Keratinocyte (primary cell): ENCODE results near the gene TBC1D22B. TPM values are rescaled to one million over a fixed set of nuclear protein-coding genes. Genes with fewer than 3 reads are reported as not detected.
"Not testable (repeated sequence)": the region's sequence is repeated elsewhere in the genome, so short reads cannot be mapped to it uniquely, and the experiment has no call there.

Experiments
- DNase-seq: peaks from one replicate; pipeline ENCODE4 v3.0.0-alpha.2; 2011; ENCODE audit warnings: low read depth, missing footprints, low spot score
- FAIRE-seq: peaks from 2 replicates; lab custom pipeline; 2011; peaks lifted over from hg19 to GRCh38; lab: Jason Lieb, UNC
- H2AFZ ChIP-seq: 2 replicates; pipeline ENCODE4 v1.6.0; 2012; ENCODE audit warnings: low read length, control low read depth, inconsistent platforms; ENCODE audit not compliant: control insufficient read depth
- H3K27ac ChIP-seq: 2 replicates; pipeline ENCODE4 v1.5.1; 2011; ENCODE audit warnings: low read length; ENCODE audit not compliant: control insufficient read depth, insufficient read depth
- H3K27me3 ChIP-seq: 3 replicates; pipeline ENCODE4 v1.6.0; 2011; ENCODE audit warnings: low read length; ENCODE audit not compliant: control insufficient read depth, insufficient read depth; ENCODE audit errors: extremely low read depth
- H3K36me3 ChIP-seq, 2 experiments: 2 replicates in 1 of 2; 3 replicates in 1 of 2; pipeline ENCODE4 v1.5.1; 2011; ENCODE audit warnings: low read length in 2 of 2, mild to moderate bottlenecking in 1 of 2; ENCODE audit not compliant: control insufficient read depth in 2 of 2, insufficient read depth in 2 of 2; ENCODE audit errors: extremely low read depth in 1 of 2
- H3K4me1 ChIP-seq: 3 replicates; pipeline ENCODE4 v1.5.1; 2011; ENCODE audit warnings: low read length; ENCODE audit not compliant: control insufficient read depth, insufficient read depth; ENCODE audit errors: extremely low read depth
- H3K4me2 ChIP-seq: 3 replicates; pipeline ENCODE4 v1.6.0; 2011; ENCODE audit warnings: low read depth, low read length; ENCODE audit not compliant: control insufficient read depth, insufficient read depth; ENCODE audit errors: extremely low read depth
- H3K4me3 ChIP-seq, 3 experiments: fragments of 200-600 bp in 1 of 3; sonication (generic) in 1 of 3; 2 replicates in 2 of 3; 3 replicates in 1 of 3; pipeline ENCODE4 v1.5.1; 2011 to 2016; ENCODE audit warnings: low read length in 3 of 3, mild to moderate bottlenecking in 3 of 3, control low read depth in 2 of 3, inconsistent platforms in 1 of 3, low read depth in 1 of 3, mixed read lengths in 1 of 3, mixed run types in 1 of 3, moderate library complexity in 1 of 3; ENCODE audit not compliant: control insufficient read depth in 2 of 3, insufficient read depth in 2 of 3; ENCODE audit errors: extremely low read depth in 1 of 3
- H3K79me2 ChIP-seq: 2 replicates; pipeline ENCODE4 v1.6.0; 2012; ENCODE audit warnings: low read length; ENCODE audit not compliant: control insufficient read depth, insufficient read depth
- H3K9ac ChIP-seq: 3 replicates; pipeline ENCODE4 v1.6.0; 2011; ENCODE audit warnings: low read length; ENCODE audit not compliant: control insufficient read depth, insufficient read depth; ENCODE audit errors: extremely low read depth
- H3K9me1 ChIP-seq: 3 replicates; pipeline ENCODE4 v1.6.0; 2011; ENCODE audit warnings: low read length; ENCODE audit not compliant: control insufficient read depth, insufficient read depth; ENCODE audit errors: extremely low read depth
- H3K9me3 ChIP-seq: 2 replicates; pipeline ENCODE4 v1.5.1; 2012; ENCODE audit warnings: low read depth, low read length; ENCODE audit not compliant: control insufficient read depth
- H4K20me1 ChIP-seq: 3 replicates; pipeline ENCODE4 v1.6.0; 2011; ENCODE audit warnings: low read length; ENCODE audit not compliant: control insufficient read depth, insufficient read depth; ENCODE audit errors: extremely low read depth
- CTCF ChIP-seq, 3 experiments: IDR thresholded peaks in 1 of 3; conservative IDR thresholded peaks in 1 of 3; optimal IDR thresholded peaks in 1 of 3; 2 replicates in 2 of 3; 3 replicates in 1 of 3; pipeline versions ENCODE3 to v1.5.1; 2011; ENCODE audit warnings: low read length in 3 of 3, mild to moderate bottlenecking in 3 of 3, moderate library complexity in 2 of 3, control low read depth in 1 of 3, inconsistent platforms in 1 of 3; ENCODE audit not compliant: insufficient read depth in 2 of 3; ENCODE audit errors: extremely low read depth in 1 of 3
- EZH2 ChIP-seq: IDR thresholded peaks from one replicate; pipeline ENCODE4 v1.6.1; 2012; ENCODE audit warnings: inconsistent platforms, mild to moderate bottlenecking, low read length, moderate library complexity
- dilution Hi-C: fragments of 300-500 bp; cut with MboI; formaldehyde crosslinking; loops from one replicate; pipeline ENCODE4 v1.7.0; 2020; ENCODE audit warnings: low sequenced_read_pairs; ENCODE audit not compliant: extremely low pct_ligation_motif_present
- polyA plus RNA-seq, 5 experiments: library from polyadenylated mRNA; depleted of rRNA in 3 of 5; stranded (reverse) in 3 of 5; stranded (forward) in 1 of 5; unstranded in 1 of 5; fragments of >200 nt; gene quantifications; 1 replicate in 1 of 5; 2 replicates in 3 of 5; 3 replicates in 1 of 5; pipeline versions ENCODE4 v1.2.1 to v1.2.3, GENCODE V29; 2011 to 2012; ENCODE audit warnings: missing spikeins in 2 of 5, low read depth in 1 of 5, low replicate concordance in 1 of 5

Gene TBC1D22B
- polyA plus RNA-seq, 1 donor (not counting 4 experiments of a cell fraction or from before 2014, with no cell fraction given): 5.9 TPM

GRCh38 chr6:37343248-37343647 lies 85.7 kb downstream of the TBC1D22B start:
- Histone ChIP-seq H3K9ac (no peak overlapping the region), H3K4me2 (no peak overlapping the region), H3K9me3 (no peaks in the 10 kb centered on the region), H2AFZ (no peak overlapping the region), H3K27ac (no peak overlapping the region), H3K79me2 (no peaks in the 10 kb centered on the region), H3K36me3 (no peaks in the 10 kb centered on the region), H3K4me1 (no peaks in the 10 kb centered on the region), H3K9me1 (no peaks in the 10 kb centered on the region), H4K20me1 (no peaks in the 10 kb centered on the region), H3K4me3 (no peak overlapping the region), H3K27me3 (no peaks in the 10 kb centered on the region)
- FAIRE-seq (no peak), DNase-seq (no peak)
- dilution Hi-C loops: no loop called here
- TF ChIP-seq CTCF (optimal IDR thresholded peaks at IDR 0.05 in 1 of 3, IDR thresholded peaks at IDR 0.05 in 1 of 3, conservative IDR thresholded peaks at IDR 0.05 in 1 of 3; ENCODE audit: extremely low read depth in 1 of 3, insufficient read depth in 2 of 3, low read length in 3 of 3) (no peak), EZH2 (no peak)

- H3K4me2 ChIP-seq: no peak overlapping the region
- H3K27me3 ChIP-seq: no peaks in the 10 kb centered on the region
- no peaks in the 10 kb centered on the region for H3K36me3 ChIP-seq
- DNase-seq (no peak), FAIRE-seq (no peak)
- TF ChIP-seq CTCF (optimal IDR thresholded peaks at IDR 0.05 in 1 of 3, IDR thresholded peaks at IDR 0.05 in 1 of 3, conservative IDR thresholded peaks at IDR 0.05 in 1 of 3; ENCODE audit: extremely low read depth in 1 of 3, insufficient read depth in 2 of 3, low read length in 3 of 3): no peak
- TF ChIP-seq EZH2: no peak
- H3K4me3 ChIP-seq: no peak overlapping the region
- H2AFZ ChIP-seq: no peak overlapping the region
- H3K9me1 ChIP-seq: no peaks in the 10 kb centered on the region
- H3K9ac ChIP-seq: no peak overlapping the region
- no peaks in the 10 kb centered on the region for H3K9me3 ChIP-seq
- no peak overlapping the region for H3K27ac ChIP-seq
- H3K4me1 ChIP-seq: no peaks in the 10 kb centered on the region
- dilution Hi-C loops: no loop called here
- H3K79me2 ChIP-seq: no peaks in the 10 kb centered on the region
- no peaks in the 10 kb centered on the region for H4K20me1 ChIP-seq
Measured at GRCh38 chr6:37344308-37344707, 86.7 kb downstream of the TBC1D22B start.

- H3K4me1 ChIP-seq, H3K79me2 ChIP-seq, H3K9me3 ChIP-seq, H3K9ac ChIP-seq, DNase-seq, H4K20me1 ChIP-seq, H3K27ac ChIP-seq, FAIRE-seq, H2AFZ ChIP-seq, H3K4me2 ChIP-seq, H3K36me3 ChIP-seq, dilution Hi-C loops, H3K27me3 ChIP-seq, H3K4me3 ChIP-seq, H3K9me1 ChIP-seq: not testable (repeated sequence)
Measured at GRCh38 chr6:37345804-37346203, 88.2 kb downstream of the TBC1D22B start.
